K562 (cell line): ENCODE data around the gene RREB1. TPM values are rescaled to one million over a fixed set of nuclear protein-coding genes. Genes with fewer than 3 reads are reported as not detected.

Experiments
- CBFA2T3 ChIP-seq: fragments of 450-650 bp; IDR thresholded peaks from 2 replicates; pipeline ENCODE4 v1.6.1; 2017
- EP400 ChIP-seq: fragments of 450-650 bp; IDR thresholded peaks from 2 replicates; pipeline ENCODE4 v1.6.1; 2017; ENCODE audit warnings: antibody characterized with exemption, mild to moderate bottlenecking, moderate library complexity
- FOXK2 ChIP-seq, 2 experiments: fragments of 450-650 bp; IDR thresholded peaks in 1 of 2; conservative IDR thresholded peaks in 1 of 2; 2 replicates each; pipeline ENCODE4 v1.6.1; 2016; ENCODE audit warnings: low read depth in 2 of 2, mild to moderate bottlenecking in 1 of 2
- GATAD2A ChIP-seq: fragments of 450-650 bp; IDR thresholded peaks from 2 replicates; pipeline ENCODE4 v1.6.1; 2017
- JUN ChIP-seq, 2 experiments: sonication (generic) in 1 of 2; formaldehyde crosslinking in 1 of 2; IDR thresholded peaks; 2 replicates each; pipeline versions ENCODE4 v1.6.1 to v1.8.0; 2012 to 2022; ENCODE audit warnings: borderline replicate concordance in 2 of 2, mild to moderate bottlenecking in 2 of 2, improper control_type of control experiment in 1 of 2, low read depth in 1 of 2, low read length in 1 of 2, missing genetic modification reagents in 1 of 2
- L3MBTL2 ChIP-seq: fragments of 450-650 bp; IDR thresholded peaks from 2 replicates; pipeline ENCODE4 v1.6.1; 2016; ENCODE audit warnings: mild to moderate bottlenecking, moderate library complexity
- MBD1 ChIP-seq: fragments of 250-450 bp; sonication (Bioruptor Pico); IDR thresholded peaks from 2 replicates; pipeline ENCODE4 v1.8.0; 2022; ENCODE audit warnings: inconsistent platforms
- MED1 ChIP-seq: sonication (generic); formaldehyde crosslinking; IDR thresholded peaks from 2 replicates; pipeline ENCODE4 v1.8.1; 2023; ENCODE audit warnings: missing genetic modification reagents, borderline replicate concordance
- MTA2 ChIP-seq: fragments of 450-650 bp; IDR thresholded peaks from 2 replicates; pipeline ENCODE4 v1.6.1; 2016; ENCODE audit warnings: low read depth
- NRF1 ChIP-seq, 2 experiments: fragments of 450-650 bp; IDR thresholded peaks in 1 of 2; conservative IDR thresholded peaks in 1 of 2; 2 replicates each; pipeline ENCODE4 v1.6.1; 2014; ENCODE audit warnings: mild to moderate bottlenecking in 2 of 2
- RAD21 ChIP-seq, 2 experiments: fragments of 250-450 bp in 1 of 2; fragments of 450-650 bp in 1 of 2; sonication (Bioruptor Pico) in 1 of 2; formaldehyde crosslinking in 1 of 2; IDR thresholded peaks in 1 of 2; conservative IDR thresholded peaks in 1 of 2; 2 replicates each; pipeline versions ENCODE4 v1.4.0 to v1.8.0; 2020 to 2022; ENCODE audit warnings: mild to moderate bottlenecking in 2 of 2, moderate library complexity in 1 of 2
- RNF2 ChIP-seq: sonication (generic); IDR thresholded peaks from 2 replicates; pipeline ENCODE4 v1.6.1; 2016
- RREB1 ChIP-seq: fragments of 250-450 bp; sonication (Bioruptor Pico); IDR thresholded peaks from 2 replicates; pipeline ENCODE4 v1.4.0; 2020
- SAFB ChIP-seq: fragments of 200-400 bp; formaldehyde crosslinking; IDR thresholded peaks from 2 replicates; pipeline ENCODE4 v1.6.1; 2017; ENCODE audit warnings: low read depth, low read length, borderline replicate concordance
- SMAD3 ChIP-seq: fragments of 450-650 bp; formaldehyde crosslinking; conservative IDR thresholded peaks from 2 replicates; pipeline ENCODE4 v1.4.0; 2020; ENCODE audit warnings: mild to moderate bottlenecking
- SOX6 ChIP-seq: fragments of 450-650 bp; IDR thresholded peaks from 2 replicates; pipeline ENCODE4 v1.6.1; 2014; ENCODE audit warnings: mild to moderate bottlenecking
- SPI1 ChIP-seq: IDR thresholded peaks from 2 replicates; pipeline ENCODE4 v1.6.1; 2011; ENCODE audit warnings: low read depth, low read length, control low read depth, borderline replicate concordance
- TCF7 ChIP-seq: sonication (generic); IDR thresholded peaks from 2 replicates; pipeline ENCODE4 v1.6.1; 2016; ENCODE audit warnings: antibody characterized with exemption, borderline replicate concordance
- TRIM25 ChIP-seq: fragments of 450-650 bp; IDR thresholded peaks from 2 replicates; pipeline ENCODE4 v1.7.0; 2016; ENCODE audit warnings: borderline replicate concordance
- polyA plus RNA-seq, 8 experiments: library from polyadenylated mRNA; depleted of rRNA in 4 of 8; stranded (reverse) in 5 of 8; unstranded in 3 of 8; fragments of >200 nt; fragmentation: Nextera tagmentation in 2 of 8; fragmentation: Illumina TruSeq in 1 of 8; extraction: Ambion mirVana in 2 of 8; extraction: Trizol in 1 of 8; gene quantifications; 2 replicates each; pipeline versions ENCODE4 v1.2.1 to v1.2.3, GENCODE V29; 2011 to 2014; ENCODE audit warnings: inconsistent platforms in 1 of 8, missing spikeins in 1 of 8
- total RNA-seq, 7 experiments: library from RNA; depleted of rRNA in 6 of 7; stranded (reverse); fragments of >200 nt in 6 of 7; fragmentation: Illumina TruSeq in 2 of 7; extraction: Trizol in 2 of 7; gene quantifications; 2 replicates each; pipeline versions ENCODE4 v1.2.1 to v1.2.3, GENCODE V29; 2011 to 2021; ENCODE audit warnings: low replicate concordance in 1 of 7

RREB1 gene
- total and polyA plus RNA-seq, 9 of the 15 experiments (the other 6 are each of a cell fraction or from before 2014, with no cell fraction given), result 3.3 to 64.2 (median 19.3) TPM

- TF ChIP-seq FOXK2 (conservative IDR thresholded peaks at IDR 0.05 in 1 of 2, IDR thresholded peaks at IDR 0.05 in 1 of 2; ENCODE audit: low read depth in 2 of 2) (peak; percentile 48 to 59; a peak in 3 of 4 replicates), NRF1 (conservative IDR thresholded peaks at IDR 0.05 in 1 of 2, IDR thresholded peaks at IDR 0.05 in 1 of 2) (peak; percentile 50 to 59), RNF2 (peak; percentile 93), SMAD3 (peak; percentile 54; the same call in 1 of the 2 replicates), SOX6 (peak; percentile 86), L3MBTL2 (peak; percentile 90), JUN (IDR thresholded peaks at IDR 0.05; ENCODE audit: borderline replicate concordance, low read depth, low read length) (peak; percentile 85), JUN (CRISPR knock-in tag; IDR thresholded peaks at IDR 0.05; ENCODE audit: borderline replicate concordance) (no peak; the same call in 1 of the 2 replicates), SPI1 (peak; percentile 93), MTA2 (peak; percentile 57), MED1 (CRISPR knock-in tag) (no peak), RREB1 (CRISPR knock-in tag) (peak; percentile 87; the same call in 1 of the 2 replicates), TRIM25 (0 out of 2 replicates have a peak, but pooled peaks have one; percentile 63), CBFA2T3 (peak; percentile 67), SAFB (no peak), MBD1 (CRISPR knock-in tag) (no peak), GATAD2A (peak; percentile 92; the same call in 1 of the 2 replicates), EP400 (peak; percentile 95), RAD21 (CRISPR knock-in tag; conservative IDR thresholded peaks at IDR 0.05 in 1 of 2, IDR thresholded peaks at IDR 0.05 in 1 of 2) (peak; percentile 19 to 43; a peak in 2 of 4 replicates), TCF7 (peak; percentile 33; the same call in 1 of the 2 replicates)
Observed at GRCh38 chr6:7201732-7202541, 94.2 kb downstream of the RREB1 start (continued).
